GM21381 (cell line): ENCODE measurements around the gene CAMK2B.

Source experiments
- ATAC-seq: cut with Tn5 transposase; IDR thresholded peaks from one replicate; pipeline ENCODE4 v1.9.1; 2021; ENCODE audit warnings: mild to moderate bottlenecking, moderate library complexity; ENCODE audit not compliant: unreplicated experiment

Gene CAMK2B

GRCh38 chr7:44232901-44233715 lies 92.3 kb downstream of the CAMK2B start:
- no peak for ATAC-seq

- ATAC-seq, result no peak
Observed at GRCh38 chr7:44232396-44232795, 93.0 kb downstream of the CAMK2B start.

DNA sequence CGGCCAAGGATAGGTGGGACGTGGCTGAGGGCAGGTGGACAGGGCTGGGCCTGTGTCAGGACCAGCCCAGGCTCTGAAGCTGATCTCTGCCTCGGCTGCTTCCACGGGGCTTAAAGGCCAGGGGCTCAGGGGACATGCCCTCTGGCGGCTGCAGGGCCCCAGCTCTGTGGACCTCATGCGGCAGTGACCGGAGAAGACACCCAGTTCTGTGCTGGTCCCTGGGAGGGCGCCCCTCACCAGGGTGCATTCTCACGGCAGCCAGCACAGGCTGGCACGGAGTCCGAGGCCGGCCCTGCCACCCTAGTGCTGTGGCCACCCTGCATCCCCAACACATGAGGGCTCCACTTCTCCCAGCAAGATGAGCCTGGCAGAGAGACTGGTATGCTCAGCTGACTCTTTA lies 94.3 kb downstream of the CAMK2B start:
- ATAC-seq, result no peak

- ATAC-seq, result no peak
Observed at GRCh38 chr7:44230286-44230685, 95.1 kb downstream of the CAMK2B start.

GRCh38 chr7:44229546-44230105 lies 95.8 kb downstream of the CAMK2B start:
- no peak for ATAC-seq

GRCh38 chr7:44228571-44229350 lies 96.6 kb downstream of the CAMK2B start:
- no peak for ATAC-seq

DNA sequence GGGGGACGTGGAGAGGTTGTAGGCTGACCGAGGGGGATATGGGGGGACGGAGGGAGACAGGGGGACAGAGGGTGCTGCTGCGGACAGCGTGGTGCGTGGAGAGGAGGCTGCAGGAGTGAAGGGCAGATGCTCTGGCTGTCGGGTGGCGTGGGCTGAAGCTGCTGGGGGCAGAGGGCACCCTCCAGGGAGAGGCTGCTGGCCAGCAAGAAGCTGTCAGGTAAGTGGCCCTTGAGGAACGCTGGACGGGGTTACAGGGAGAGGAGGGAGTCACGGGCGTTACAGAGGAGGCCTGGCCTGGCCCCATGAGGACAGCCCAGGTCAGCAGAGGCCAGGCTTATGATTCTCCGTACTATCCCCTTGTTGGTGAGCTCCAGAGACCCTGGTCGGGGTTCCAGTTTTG lies 97.5 kb downstream of the CAMK2B start:
- no peak for ATAC-seq

- ATAC-seq, result no peak
Observed at GRCh38 chr7:44226396-44226753, 99.0 kb downstream of the CAMK2B start.

DNA sequence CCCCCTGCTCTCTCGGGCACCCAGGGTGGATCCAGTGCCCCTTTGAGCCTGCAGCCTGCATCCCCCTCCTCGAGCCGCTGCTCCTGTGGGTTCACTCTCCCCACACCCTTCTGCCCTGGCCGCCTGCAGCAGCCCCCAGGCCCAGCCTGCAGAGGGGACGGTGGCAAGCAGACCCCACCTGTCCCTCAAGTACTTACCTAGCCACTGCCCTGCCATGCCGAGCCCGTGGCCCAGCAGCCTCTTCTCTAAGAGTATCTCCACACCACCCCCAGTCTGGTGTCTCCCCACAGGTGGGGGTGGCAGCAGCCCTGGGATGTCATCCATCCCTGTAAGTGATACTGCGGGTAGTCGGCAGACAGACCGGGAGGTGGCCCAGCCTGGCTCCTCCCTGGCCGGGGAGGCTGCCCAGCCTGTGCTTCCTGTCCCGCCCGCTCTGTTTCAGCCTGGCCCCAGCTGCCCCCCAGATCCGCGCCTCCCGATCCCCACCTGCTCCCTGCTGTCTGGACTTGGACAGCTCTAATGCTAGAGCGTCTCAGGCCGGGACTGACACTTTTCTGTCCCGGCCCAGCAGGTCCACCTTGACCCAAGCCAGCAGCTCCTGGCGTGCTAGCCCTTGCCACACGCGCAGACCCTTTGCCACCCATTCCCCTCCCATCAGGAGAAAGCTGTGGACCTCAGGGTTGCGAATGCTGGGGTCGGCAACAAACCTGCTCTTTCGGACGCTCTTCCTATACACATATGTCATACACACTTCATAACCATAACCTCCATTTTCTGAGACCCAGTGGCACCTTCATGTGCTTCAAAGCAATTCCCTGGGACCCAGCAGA lies 99.6 kb downstream of the CAMK2B start:
- ATAC-seq, result no peak

GRCh38 chr7:44224974-44225565 lies 100.3 kb downstream of the CAMK2B start:
- ATAC-seq, result no peak

DNA sequence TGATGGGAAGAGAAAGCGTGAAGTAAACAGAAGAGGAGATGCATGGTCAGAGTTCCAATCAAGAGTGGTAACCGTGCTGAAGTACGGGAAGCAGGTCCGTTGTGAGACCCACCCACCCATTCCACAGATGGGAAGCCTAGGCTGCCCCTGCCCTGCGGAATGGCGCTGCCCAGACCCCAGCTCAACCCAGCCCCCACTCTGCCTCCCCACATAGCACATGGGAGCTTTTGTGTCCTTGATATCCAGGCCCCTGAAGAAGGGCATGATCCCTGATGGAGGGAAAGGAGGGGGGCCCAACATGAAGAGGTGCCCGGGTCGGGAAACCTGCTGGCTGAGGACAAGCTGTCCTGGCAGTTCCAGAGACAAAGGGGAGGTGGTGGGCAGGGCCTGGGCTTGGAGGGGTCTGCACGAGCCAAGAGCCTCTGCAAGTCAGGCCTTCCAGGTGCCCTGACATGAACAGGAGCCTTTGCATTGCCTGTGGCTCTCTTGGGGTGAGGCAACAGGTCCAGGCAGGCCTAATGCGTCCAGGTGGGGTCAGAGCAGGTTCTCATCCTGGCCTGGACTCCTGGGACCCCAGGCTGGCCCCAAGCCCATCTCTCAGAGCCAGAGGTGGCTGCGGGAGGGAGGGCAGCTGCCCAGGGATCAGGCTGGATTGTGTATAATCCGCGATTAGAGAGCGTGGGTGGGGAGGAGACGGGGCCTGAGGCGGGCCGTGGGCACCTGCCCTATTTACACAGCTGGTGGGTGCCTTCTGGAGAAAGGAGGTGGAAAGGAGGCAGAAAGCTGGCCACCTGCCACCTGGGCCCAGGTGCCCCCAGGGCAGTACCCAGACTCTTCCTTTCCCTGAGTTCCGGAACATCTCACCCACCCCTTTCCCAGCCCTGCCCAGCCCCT lies 101.1 kb downstream of the CAMK2B start:
- ATAC-seq, result no peak

DNA sequence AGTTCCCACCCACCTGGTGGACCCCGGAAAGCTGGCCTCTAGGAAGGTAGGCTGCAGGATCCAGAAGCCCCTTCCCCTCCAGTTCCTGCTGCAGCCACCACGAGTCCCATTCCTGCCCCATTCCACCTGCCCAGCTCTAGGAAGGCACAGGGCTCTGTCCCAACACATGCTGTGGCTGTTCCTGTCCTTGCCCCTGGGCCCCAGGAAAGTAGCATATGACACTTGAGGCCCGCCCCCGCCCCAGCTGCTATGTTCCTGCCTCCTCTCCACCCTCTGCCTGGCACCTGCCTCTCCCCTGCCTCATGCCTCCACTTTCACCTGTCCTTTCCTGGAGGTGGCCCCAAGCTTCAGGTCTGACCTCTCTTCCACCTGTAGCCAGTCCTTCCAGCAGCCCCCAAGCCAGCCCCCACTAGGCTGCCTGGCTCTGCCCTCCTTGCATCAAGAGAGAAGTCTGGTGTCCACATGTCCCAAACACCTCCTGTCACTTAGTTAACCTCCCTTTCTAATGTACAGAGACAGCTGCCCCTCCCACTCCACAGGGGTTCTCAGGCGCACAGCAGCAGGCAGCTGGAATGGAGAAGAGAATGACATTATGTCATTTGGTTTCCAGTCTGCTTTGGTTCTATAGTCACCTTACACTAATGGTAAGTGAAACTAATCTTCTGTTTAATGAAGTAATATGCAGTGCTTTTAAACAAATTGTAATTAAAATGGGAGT lies 101.9 kb downstream of the CAMK2B start:
- no peak for ATAC-seq

DNA sequence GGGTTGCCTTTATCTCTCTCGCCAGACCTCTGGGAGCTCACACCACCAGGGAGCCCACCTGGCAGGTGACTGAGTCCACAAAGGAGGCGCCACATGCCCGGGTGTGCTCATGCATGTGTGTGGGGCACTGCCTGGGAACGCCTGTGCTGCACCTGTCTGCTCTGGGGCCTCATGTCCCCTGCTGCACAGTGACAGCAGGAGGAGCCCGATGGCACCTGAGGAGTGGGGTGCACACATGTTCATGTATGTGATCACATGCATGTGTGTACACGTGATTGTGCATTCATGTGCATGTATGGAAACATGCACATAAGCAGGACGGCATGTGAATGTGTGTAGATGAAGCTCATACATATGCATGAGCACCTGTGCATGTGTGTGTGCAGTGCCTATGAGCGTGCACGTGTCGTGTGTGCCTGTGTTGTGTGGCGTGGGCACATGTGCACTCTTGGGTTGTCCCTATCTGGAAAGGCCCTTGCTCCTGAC lies 102.6 kb downstream of the CAMK2B start:
- ATAC-seq, result no peak

- ATAC-seq, result no peak
Observed at GRCh38 chr7:44222074-44222473, 103.3 kb downstream of the CAMK2B start.

DNA sequence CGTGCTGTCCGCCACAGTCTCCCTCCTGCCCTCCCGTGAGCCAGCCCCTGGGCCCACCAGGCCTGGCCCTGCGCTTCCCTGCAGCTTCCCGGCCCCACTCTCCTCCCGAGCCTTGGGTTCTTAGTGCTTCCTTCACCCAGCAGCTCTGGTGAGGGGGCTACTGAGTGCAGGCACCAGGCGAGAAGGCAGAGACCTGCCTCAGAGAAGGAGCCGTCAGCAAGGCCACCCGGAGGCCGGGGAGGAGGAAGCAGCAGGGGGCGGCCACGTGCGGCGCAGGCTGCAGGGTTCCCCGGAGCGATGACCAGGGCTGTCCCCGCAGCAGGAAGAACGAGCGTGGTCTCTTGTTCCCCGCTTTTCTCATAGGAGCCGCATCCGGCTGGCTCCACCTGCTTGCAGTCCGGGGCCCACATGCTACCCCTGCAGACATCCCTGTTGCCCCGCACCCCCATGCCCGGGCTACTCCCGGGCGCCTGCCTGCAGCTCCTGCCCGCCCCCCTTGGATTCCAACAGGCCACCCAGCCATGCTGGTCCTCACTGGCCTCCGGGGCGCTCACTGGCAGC lies 104.1 kb downstream of the CAMK2B start:
- no peak for ATAC-seq

- ATAC-seq, result no peak
Observed at GRCh38 chr7:44220358-44221112, 104.9 kb downstream of the CAMK2B start.

DNA sequence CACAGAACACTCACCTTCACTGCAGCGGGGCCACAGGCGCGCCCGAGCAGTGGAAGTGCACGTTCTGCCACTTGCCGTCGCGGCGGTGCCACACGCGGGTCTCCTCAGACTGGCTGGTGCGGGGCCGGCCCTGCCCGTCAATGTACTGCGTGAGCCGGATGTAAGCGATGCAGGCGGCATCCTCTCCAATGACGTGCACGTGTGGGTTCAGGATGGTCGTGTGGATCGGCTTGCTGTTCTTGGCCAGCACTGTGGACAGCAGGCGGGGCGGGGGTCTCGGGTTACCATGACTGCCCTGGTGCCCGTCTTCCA lies 105.4 kb downstream of the CAMK2B start:
- no peak for ATAC-seq
